CD4-positive, alpha-beta memory T cell (primary cell): ENCODE results near the gene GSTA3. TPM values are rescaled to one million over a fixed set of nuclear protein-coding genes. Genes with fewer than 3 reads are reported as not detected.
"Not testable (repeated sequence)": the region's sequence is repeated elsewhere in the genome, so short reads cannot be mapped to it uniquely, and the experiment has no call there.

ENCODE experiments used
- CTCF ChIA-PET: fragments of 350-600 bp; sonication (Branson Sonifier 250); formaldehyde crosslinking; loops from one replicate; lab custom pipeline; 2021; ENCODE audit warnings: inconsistent platforms; ENCODE audit not compliant: partially characterized antibody; lab: Charles Lee
- POLR2A ChIA-PET: fragments of 350-600 bp; sonication (Branson Sonifier 250); formaldehyde crosslinking; loops from one replicate; lab custom pipeline; 2021; ENCODE audit not compliant: partially characterized antibody; lab: Charles Lee
- DNase-seq, 5 donors: peaks; one replicate each; pipeline versions ENCODE4 v3.0.0 to v3.0.0-alpha.2; 2020 to 2022; ENCODE audit warnings: mixed read lengths in 1 of 5
- H3K27ac ChIP-seq: one replicate; pipeline ENCODE4 v1.7.0; 2013; ENCODE audit warnings: low read depth, low read length
- H3K27me3 ChIP-seq: 2 replicates; pipeline ENCODE4 v1.7.0; 2013; ENCODE audit warnings: mild to moderate bottlenecking, low read length, moderate library complexity; ENCODE audit not compliant: insufficient read depth
- H3K36me3 ChIP-seq: 2 replicates; pipeline ENCODE4 v1.7.0; 2013; ENCODE audit warnings: mild to moderate bottlenecking, low read length, moderate library complexity; ENCODE audit not compliant: insufficient read depth
- H3K4me1 ChIP-seq: 2 replicates; pipeline ENCODE4 v1.7.0; 2013; ENCODE audit warnings: mild to moderate bottlenecking, low read length, moderate library complexity; ENCODE audit not compliant: insufficient read depth
- H3K4me3 ChIP-seq, 2 donors: one replicate each; pipeline ENCODE4 v1.7.0; 2013; ENCODE audit warnings: low read length in 2 of 2, mild to moderate bottlenecking in 1 of 2
- H3K9me3 ChIP-seq, 2 donors: one replicate each; pipeline ENCODE4 v1.7.0; 2013; ENCODE audit warnings: low read length in 2 of 2, control low read depth in 1 of 2; ENCODE audit not compliant: control insufficient read depth in 1 of 2
- H3K27ac Mint-ChIP-seq, 7 donors: one replicate each; pipeline ENCODE4 v1.8.0; 2020 to 2021; ENCODE audit warnings: mixed read lengths in 7 of 7, mild to moderate bottlenecking in 6 of 7, inconsistent platforms in 3 of 7, moderate library complexity in 3 of 7
- H3K27me3 Mint-ChIP-seq, 2 donors: one replicate each; pipeline ENCODE4 v1.8.0; 2020 to 2021; ENCODE audit warnings: mixed read lengths in 2 of 2
- H3K36me3 Mint-ChIP-seq, 2 donors: one replicate each; pipeline ENCODE4 v1.8.0; 2020 to 2021; ENCODE audit warnings: mixed read lengths in 2 of 2, inconsistent platforms in 1 of 2, mild to moderate bottlenecking in 1 of 2
- H3K4me1 Mint-ChIP-seq, 4 donors: one replicate each; pipeline ENCODE4 v1.8.0; 2020 to 2021; ENCODE audit warnings: mixed read lengths in 4 of 4, mild to moderate bottlenecking in 1 of 4
- H3K4me3 Mint-ChIP-seq, 8 donors: one replicate each; pipeline ENCODE4 v1.8.0; 2020 to 2021; ENCODE audit warnings: mixed read lengths in 8 of 8, mild to moderate bottlenecking in 7 of 8, moderate library complexity in 6 of 8, inconsistent platforms in 3 of 8
- H3K9me3 Mint-ChIP-seq, 8 donors: one replicate each; pipeline ENCODE4 v1.8.0; 2020 to 2021; ENCODE audit warnings: mixed read lengths in 8 of 8, mild to moderate bottlenecking in 5 of 8, inconsistent platforms in 3 of 8, moderate library complexity in 1 of 8
- intact Hi-C: fragments of 100-400 bp; cut with micrococcal nuclease; formaldehyde crosslinking; loops from one replicate; pipeline ENCODE4 v1.15.1; 2023
- polyA plus RNA-seq, 2 donors: library from polyadenylated mRNA; unstranded; fragments of 300-500 nt; fragmentation: Illumina TruSeq; gene quantifications; one replicate each; pipeline ENCODE4 v1.2.3, GENCODE V29; 2021
- total RNA-seq, 2 experiments: library from RNA; stranded (reverse); gene quantifications; one replicate each; pipeline ENCODE4 v1.2.3, GENCODE V29; 2021

Gene GSTA3
- total and polyA plus RNA-seq, 4 experiments from 2014 or later: not detected

- H3K4me3 Mint-ChIP-seq, H3K9me3 Mint-ChIP-seq, H3K36me3 Mint-ChIP-seq, POLR2A ChIA-PET, H3K27ac ChIP-seq, H3K9me3 ChIP-seq, H3K4me1 Mint-ChIP-seq, intact Hi-C loops, CTCF ChIA-PET, H3K4me1 ChIP-seq, H3K36me3 ChIP-seq, H3K4me3 ChIP-seq, H3K27ac Mint-ChIP-seq, DNase-seq, H3K27me3 ChIP-seq: not testable (repeated sequence)
- H3K27me3 Mint-ChIP-seq: peaks cover 29 to 36% of the 10 kb centered on the region in 2 donors
These were observed 48.3 kb downstream of the GSTA3 start for GRCh38 chr6:52861151-52861550.

DNA sequence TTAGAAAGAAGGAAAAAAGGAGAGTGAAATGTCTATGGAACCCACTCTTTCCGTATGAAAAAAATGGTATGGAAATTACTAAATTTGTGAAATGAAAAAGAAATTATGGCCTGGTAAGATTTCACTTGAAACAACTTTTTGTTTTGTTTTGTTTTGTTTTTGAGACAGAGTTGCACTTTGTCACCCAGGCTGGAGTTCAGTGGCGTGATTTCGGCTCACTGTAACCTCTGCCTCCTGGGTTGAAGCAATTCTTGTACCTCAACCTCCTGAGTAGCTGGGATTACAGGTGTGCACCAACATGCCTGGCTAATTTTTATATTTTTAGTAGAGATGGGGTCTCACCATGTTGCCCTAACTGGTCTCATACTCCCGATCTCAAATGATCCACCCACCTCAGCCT lies 51.1 kb downstream of the GSTA3 start:
- intact Hi-C loops: no loop called here
- H3K4me1 ChIP-seq: no peaks in the 10 kb centered on the region
- no peak overlapping the region for H3K27ac ChIP-seq
- H3K27me3 ChIP-seq: no peaks in the 10 kb centered on the region
- H3K36me3 Mint-ChIP-seq: no peaks in the 10 kb centered on the region
- no peak overlapping the region for H3K4me3 ChIP-seq
- H3K4me3 Mint-ChIP-seq: no peak overlapping the region
- POLR2A ChIA-PET: no interaction called here
- no peaks in the 10 kb centered on the region for H3K36me3 ChIP-seq
- H3K4me1 Mint-ChIP-seq: no peaks in the 10 kb centered on the region
- H3K27ac Mint-ChIP-seq: no peak overlapping the region
- CTCF ChIA-PET: no interaction called here
- no peak for DNase-seq
- no peaks in the 10 kb centered on the region for H3K9me3 Mint-ChIP-seq
- peaks cover 43 to 52% of the 10 kb centered on the region in 2 donors for H3K27me3 Mint-ChIP-seq
- no peaks in the 10 kb centered on the region for H3K9me3 ChIP-seq

GRCh38 chr6:52856137-52856536 lies 53.4 kb downstream of the GSTA3 start:
- DNase-seq, intact Hi-C loops, H3K9me3 ChIP-seq, H3K4me1 ChIP-seq, H3K4me1 Mint-ChIP-seq, H3K27ac Mint-ChIP-seq, H3K36me3 Mint-ChIP-seq, H3K4me3 Mint-ChIP-seq, H3K4me3 ChIP-seq, H3K27ac ChIP-seq, CTCF ChIA-PET, H3K27me3 ChIP-seq, H3K36me3 ChIP-seq, POLR2A ChIA-PET, H3K9me3 Mint-ChIP-seq: not testable (repeated sequence)
- peaks cover 51 to 61% of the 10 kb centered on the region in 2 donors for H3K27me3 Mint-ChIP-seq

DNA sequence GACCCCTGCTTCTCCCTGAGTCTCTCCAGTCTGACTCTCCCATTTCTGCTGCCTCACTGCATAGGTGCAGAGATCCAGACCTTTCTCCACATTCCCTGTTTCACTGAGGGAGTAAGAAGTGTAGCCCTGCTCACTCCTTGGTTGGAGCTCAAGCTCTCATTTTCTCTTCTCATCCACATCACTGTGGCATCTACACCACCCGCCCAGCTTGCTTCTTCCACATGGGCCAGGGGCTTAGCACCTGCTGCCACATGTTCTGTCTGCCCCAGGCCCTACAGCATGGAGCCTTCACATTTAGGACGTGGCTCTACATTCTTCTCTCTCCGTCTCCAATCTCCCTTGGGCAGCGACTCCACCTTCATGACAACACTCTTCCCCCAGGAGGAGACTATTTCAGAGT lies 60.4 kb downstream of the GSTA3 start:
- intact Hi-C loops: no loop called here
- H3K36me3 ChIP-seq: no peaks in the 10 kb centered on the region
- no peak overlapping the region for H3K4me3 ChIP-seq
- H3K4me1 ChIP-seq: no peaks in the 10 kb centered on the region
- Mint-ChIP-seq H3K9me3 (peaks cover 0 to 7% (median 0%) of the 10 kb centered on the region in 8 donors), H3K36me3 (no peaks in the 10 kb centered on the region), H3K27ac (no peak overlapping the region), H3K4me1 (no peaks in the 10 kb centered on the region), H3K4me3 (no peak overlapping the region), H3K27me3 (peaks cover 18 to 24% of the 10 kb centered on the region in 2 donors)
- no peaks in the 10 kb centered on the region for H3K27me3 ChIP-seq
- H3K27ac ChIP-seq: no peak overlapping the region
- H3K9me3 ChIP-seq: no peaks in the 10 kb centered on the region
- CTCF ChIA-PET: no interaction called here
- no peak for DNase-seq
- POLR2A ChIA-PET: no interaction called here

Other genes with a start within 250 kb of the GSTA3 start
- gene TMEM14A, start 238.6 kb downstream of the GSTA3 start, total RNA-seq: 10 to 100 TPM in 1 of 2 experiments, 1 to 10 TPM in 1; 9.5 to 10.0 TPM
- 10 to 100 TPM; 30.7 to 58.1 TPM for gene TMEM14A, start 238.6 kb downstream of the GSTA3 start, polyA plus RNA-seq
- gene GSTA2, start 146.2 kb downstream of the GSTA3 start, total RNA-seq: not detected
- gene GSTA2, start 146.2 kb downstream of the GSTA3 start, polyA plus RNA-seq: not detected
- not detected for gene GSTA1, start 105.9 kb downstream of the GSTA3 start, total RNA-seq
- not detected for gene GSTA1, start 105.9 kb downstream of the GSTA3 start, polyA plus RNA-seq
- not detected for gene GSTA5, start 68.9 kb downstream of the GSTA3 start, total RNA-seq
- not detected for gene GSTA5, start 68.9 kb downstream of the GSTA3 start, polyA plus RNA-seq
- not detected for gene GSTA4, start 85.6 kb upstream of the GSTA3 start, total RNA-seq
- gene GSTA4, start 85.6 kb upstream of the GSTA3 start, polyA plus RNA-seq: 1 to 10 TPM in 1 of 2 donors, under 1 TPM in 1; 0.57 to 1.7 TPM
- gene CILK1, start 152.1 kb upstream of the GSTA3 start, total RNA-seq: 10 to 100 TPM; 12.8 to 12.9 TPM
- 1 to 10 TPM; 3.3 to 4.7 TPM for gene CILK1, start 152.1 kb upstream of the GSTA3 start, polyA plus RNA-seq
- 100 to 1,000 TPM; 126 to 136 TPM for gene FBXO9, start 155.7 kb upstream of the GSTA3 start, total RNA-seq
- 10 to 100 TPM; 56.2 to 61.1 TPM for gene FBXO9, start 155.7 kb upstream of the GSTA3 start, polyA plus RNA-seq
- gene GCM1, start 239.1 kb upstream of the GSTA3 start, total RNA-seq: under 1 TPM; 0.11 to 0.15 TPM
- not detected for gene GCM1, start 239.1 kb upstream of the GSTA3 start, polyA plus RNA-seq